ENCODE data around the gene NELFB. TPM values are rescaled to one million over a fixed set of nuclear protein-coding genes. Genes with fewer than 3 reads are reported as not detected.
"Not testable (repeated sequence)": the region's sequence is repeated elsewhere in the genome, so short reads cannot be mapped to it uniquely, and the experiment has no call there.

NELFB gene
- polyA plus RNA-seq, 3 donors: 17.3 to 44.2 (median 18.8) TPM

GRCh38 chr9:137237759-137238726 lies 17.1 kb upstream of the NELFB start:
- Histone ChIP-seq H3K9me3 (replicated peaks in 1 of 2; ENCODE audit: control insufficient read depth in 1 of 2, insufficient read depth in 1 of 2, low read length in 2 of 2) (no peaks in the 10 kb centered on the region), H3K36me3 (replicated peaks in 1 of 2; ENCODE audit: control insufficient read depth in 1 of 2, insufficient read depth in 2 of 2, low read length in 2 of 2) (peaks cover 11% of the 10 kb centered on the region in 2 donors), H2AFZ (ENCODE audit: insufficient read depth, low read depth, low read length, poor library complexity, severe bottlenecking) (no peak overlapping the region), H3K4me1 (ENCODE audit: control insufficient read depth in 1 of 2, insufficient read depth in 2 of 2, low read length in 2 of 2) (peaks cover 44 to 52% of the 10 kb centered on the region in 2 donors), H3K79me2 (ENCODE audit: insufficient read depth, low read length) (peaks cover 33% of the 10 kb centered on the region), H4K20me1 (ENCODE audit: insufficient read depth, low read length) (peaks cover 15% of the 10 kb centered on the region), H3K27ac (ENCODE audit: low read depth in 1 of 2, low read length in 2 of 2) (no peak overlapping the region), H3K9ac (ENCODE audit: insufficient read depth, low read length, poor library complexity, severe bottlenecking) (no peak overlapping the region), H3K4me2 (replicated peaks; ENCODE audit: extremely low read depth, low read length, poor library complexity, severe bottlenecking) (no peak overlapping the region), H3K27me3 (ENCODE audit: control insufficient read depth in 2 of 2, insufficient read depth in 2 of 2, low read length in 2 of 2) (no peaks in the 10 kb centered on the region), H3K4me3 (replicated peaks in 1 of 3; ENCODE audit: low read depth in 2 of 3, low read length in 3 of 3) (no peak overlapping the region)
- Mint-ChIP-seq H3K27ac (peak overlapping the region in 1 of 7 donors; percentile 33), H3K4me1 (peaks cover 33% of the 10 kb centered on the region), H3K27me3 (ENCODE audit: low read depth in 3 of 3) (peaks cover 2 to 17% (median 8%) of the 10 kb centered on the region in 3 donors), H3K36me3 (peaks cover 10% of the 10 kb centered on the region in 2 donors), H3K4me3 (no peak overlapping the region), H3K9me3 (peaks cover 0 to 3% (median 0%) of the 10 kb centered on the region in 7 donors)
- intact Hi-C loops (cut with micrococcal nuclease): loop anchor here in 1 of 2 donors (5.0 kb wide), 2 partner anchors 51 to 116 kb away; partner anchors contain the start of genes ANAPC2 and SSNA1
- no peak for DNase-seq
- TF ChIP-seq CTCF (IDR thresholded peaks at IDR 0.05): no peak
- 87% methylated on average over 10 of the region's 13 CpGs for WGBS (ENCODE audit: insufficient coverage)

GRCh38 chr9:137239541-137240200 lies 15.5 kb upstream of the NELFB start:
- Histone ChIP-seq H3K36me3 (replicated peaks in 1 of 2; ENCODE audit: control insufficient read depth in 1 of 2, insufficient read depth in 2 of 2, low read length in 2 of 2) (peaks cover 18 to 19% of the 10 kb centered on the region in 2 donors), H3K4me1 (ENCODE audit: control insufficient read depth in 1 of 2, insufficient read depth in 2 of 2, low read length in 2 of 2) (peaks cover 49 to 63% of the 10 kb centered on the region in 2 donors), H3K9ac (ENCODE audit: insufficient read depth, low read length, poor library complexity, severe bottlenecking) (peak overlapping the region; percentile 74), H2AFZ (ENCODE audit: insufficient read depth, low read depth, low read length, poor library complexity, severe bottlenecking) (peak overlapping the region; percentile 88), H3K4me2 (replicated peaks; ENCODE audit: extremely low read depth, low read length, poor library complexity, severe bottlenecking) (peak overlapping the region; percentile 96), H3K27ac (ENCODE audit: low read depth in 1 of 2, low read length in 2 of 2) (peak overlapping the region; percentile 38 to 82), H4K20me1 (ENCODE audit: insufficient read depth, low read length) (peaks cover 32% of the 10 kb centered on the region), H3K4me3 (replicated peaks in 1 of 3; ENCODE audit: low read depth in 2 of 3, low read length in 3 of 3) (peak overlapping the region; percentile 52 to 80 (median 59)), H3K79me2 (ENCODE audit: insufficient read depth, low read length) (peaks cover 34% of the 10 kb centered on the region)
- H3K27me3 ChIP-seq (ENCODE audit: control insufficient read depth in 2 of 2, insufficient read depth in 2 of 2, low read length in 2 of 2); DNase-seq; H3K27me3 Mint-ChIP-seq (ENCODE audit: low read depth in 3 of 3); H3K9me3 Mint-ChIP-seq; H3K9me3 ChIP-seq (replicated peaks in 1 of 2; ENCODE audit: control insufficient read depth in 1 of 2, insufficient read depth in 1 of 2, low read length in 2 of 2): not testable (repeated sequence)
- Mint-ChIP-seq H3K27ac (peak overlapping the region; percentile 6 to 84 (median 45)), H3K36me3 (peaks cover 15 to 18% of the 10 kb centered on the region in 2 donors), H3K4me3 (peak overlapping the region; percentile 67 to 76), H3K4me1 (peaks cover 47% of the 10 kb centered on the region)
- WGBS (ENCODE audit: insufficient coverage): 76% methylated on average over 8 of the region's 27 CpGs
- intact Hi-C loops (cut with micrococcal nuclease): loop anchor here (2.0 to 5.0 kb wide), 4 partner anchors 15 to 117 kb away; partner anchors contain the start of genes ANAPC2 (in 1 of the 2), NELFB (in 1 of the 2), SSNA1 (in 1 of the 2) and TPRN (in 1 of the 2)
